SK-N-SH (cell line): Measurements from ENCODE around the gene UCHL3.

Source experiments
- CHD2 ChIP-seq: fragments of 150-350 bp; IDR thresholded peaks from 2 replicates; pipeline ENCODE4 v1.6.1; 2018; ENCODE audit warnings: low read length; ENCODE audit not compliant: partially characterized antibody
- EP300 ChIP-seq, 2 experiments: IDR thresholded peaks; 2 replicates each; pipeline versions ENCODE4 v1.4.0 to v1.6.1; 2012; ENCODE audit warnings: borderline replicate concordance in 1 of 2, low read depth in 1 of 2, low read length in 1 of 2
- EZH2phosphoT487 ChIP-seq: fragments of 200-600 bp; sonication (generic); IDR thresholded peaks from 2 replicates; pipeline ENCODE4 v1.6.1; 2017; ENCODE audit warnings: low read depth, mixed run types, mild to moderate bottlenecking, antibody characterized with exemption, moderate library complexity, borderline replicate concordance
- MEF2A ChIP-seq: IDR thresholded peaks from 2 replicates; pipeline ENCODE4 v1.4.0; 2012; ENCODE audit warnings: low read depth, borderline replicate concordance
- NFIC ChIP-seq: IDR thresholded peaks from 2 replicates; pipeline ENCODE4 v1.4.0; 2012; ENCODE audit warnings: borderline replicate concordance
- NRF1 ChIP-seq: IDR thresholded peaks from 2 replicates; pipeline ENCODE4 v1.6.1; 2012; ENCODE audit warnings: low read depth, mild to moderate bottlenecking, low read length
- POLR2AphosphoS5 ChIP-seq: IDR thresholded peaks from 2 replicates; pipeline ENCODE4 v1.6.1; 2012; ENCODE audit warnings: low read depth, low read length
- RCOR1 ChIP-seq: fragments of 150-350 bp; IDR thresholded peaks from 2 replicates; pipeline ENCODE4 v1.6.1; 2017; ENCODE audit warnings: antibody characterized with exemption, low read length
- SIN3A ChIP-seq: IDR thresholded peaks from 2 replicates; pipeline ENCODE4 v1.6.1; 2012; ENCODE audit warnings: low read depth, mild to moderate bottlenecking, low read length, moderate library complexity, borderline replicate concordance
- TF ChIP-seq, protein P1 (sequence below): fragments of 200-600 bp; sonication (generic); IDR thresholded peaks from 2 replicates; pipeline ENCODE4 v1.6.1; 2017; ENCODE audit warnings: antibody characterized with exemption, mild to moderate bottlenecking, moderate library complexity
- TF ChIP-seq, protein P2 (sequence below): IDR thresholded peaks from 2 replicates; pipeline ENCODE4 v1.6.1; 2012; ENCODE audit warnings: mild to moderate bottlenecking, low read depth, low read length, moderate library complexity

GRCh38 chr13:75587679-75588078 is 38.1 kb downstream of the UCHL3 start:
- TF ChIP-seq CHD2 (no peak), SIN3A (no peak), EZH2phosphoT487 (no peak), EP300 (IDR thresholded peaks at IDR 0.05; ENCODE audit: borderline replicate concordance in 1 of 2, low read depth in 1 of 2, low read length in 1 of 2) (no peak), RCOR1 (no peak), POLR2AphosphoS5 (no peak), NRF1 (no peak), NFIC (no peak), MEF2A (no peak)
- TF ChIP-seq, protein P1, sequence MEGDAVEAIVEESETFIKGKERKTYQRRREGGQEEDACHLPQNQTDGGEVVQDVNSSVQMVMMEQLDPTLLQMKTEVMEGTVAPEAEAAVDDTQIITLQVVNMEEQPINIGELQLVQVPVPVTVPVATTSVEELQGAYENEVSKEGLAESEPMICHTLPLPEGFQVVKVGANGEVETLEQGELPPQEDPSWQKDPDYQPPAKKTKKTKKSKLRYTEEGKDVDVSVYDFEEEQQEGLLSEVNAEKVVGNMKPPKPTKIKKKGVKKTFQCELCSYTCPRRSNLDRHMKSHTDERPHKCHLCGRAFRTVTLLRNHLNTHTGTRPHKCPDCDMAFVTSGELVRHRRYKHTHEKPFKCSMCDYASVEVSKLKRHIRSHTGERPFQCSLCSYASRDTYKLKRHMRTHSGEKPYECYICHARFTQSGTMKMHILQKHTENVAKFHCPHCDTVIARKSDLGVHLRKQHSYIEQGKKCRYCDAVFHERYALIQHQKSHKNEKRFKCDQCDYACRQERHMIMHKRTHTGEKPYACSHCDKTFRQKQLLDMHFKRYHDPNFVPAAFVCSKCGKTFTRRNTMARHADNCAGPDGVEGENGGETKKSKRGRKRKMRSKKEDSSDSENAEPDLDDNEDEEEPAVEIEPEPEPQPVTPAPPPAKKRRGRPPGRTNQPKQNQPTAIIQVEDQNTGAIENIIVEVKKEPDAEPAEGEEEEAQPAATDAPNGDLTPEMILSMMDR = no peak
- TF ChIP-seq, protein P2, sequence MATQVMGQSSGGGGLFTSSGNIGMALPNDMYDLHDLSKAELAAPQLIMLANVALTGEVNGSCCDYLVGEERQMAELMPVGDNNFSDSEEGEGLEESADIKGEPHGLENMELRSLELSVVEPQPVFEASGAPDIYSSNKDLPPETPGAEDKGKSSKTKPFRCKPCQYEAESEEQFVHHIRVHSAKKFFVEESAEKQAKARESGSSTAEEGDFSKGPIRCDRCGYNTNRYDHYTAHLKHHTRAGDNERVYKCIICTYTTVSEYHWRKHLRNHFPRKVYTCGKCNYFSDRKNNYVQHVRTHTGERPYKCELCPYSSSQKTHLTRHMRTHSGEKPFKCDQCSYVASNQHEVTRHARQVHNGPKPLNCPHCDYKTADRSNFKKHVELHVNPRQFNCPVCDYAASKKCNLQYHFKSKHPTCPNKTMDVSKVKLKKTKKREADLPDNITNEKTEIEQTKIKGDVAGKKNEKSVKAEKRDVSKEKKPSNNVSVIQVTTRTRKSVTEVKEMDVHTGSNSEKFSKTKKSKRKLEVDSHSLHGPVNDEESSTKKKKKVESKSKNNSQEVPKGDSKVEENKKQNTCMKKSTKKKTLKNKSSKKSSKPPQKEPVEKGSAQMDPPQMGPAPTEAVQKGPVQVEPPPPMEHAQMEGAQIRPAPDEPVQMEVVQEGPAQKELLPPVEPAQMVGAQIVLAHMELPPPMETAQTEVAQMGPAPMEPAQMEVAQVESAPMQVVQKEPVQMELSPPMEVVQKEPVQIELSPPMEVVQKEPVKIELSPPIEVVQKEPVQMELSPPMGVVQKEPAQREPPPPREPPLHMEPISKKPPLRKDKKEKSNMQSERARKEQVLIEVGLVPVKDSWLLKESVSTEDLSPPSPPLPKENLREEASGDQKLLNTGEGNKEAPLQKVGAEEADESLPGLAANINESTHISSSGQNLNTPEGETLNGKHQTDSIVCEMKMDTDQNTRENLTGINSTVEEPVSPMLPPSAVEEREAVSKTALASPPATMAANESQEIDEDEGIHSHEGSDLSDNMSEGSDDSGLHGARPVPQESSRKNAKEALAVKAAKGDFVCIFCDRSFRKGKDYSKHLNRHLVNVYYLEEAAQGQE = no peak
